ENCODE results near the gene PSMD13.
A peak's percentile ranks its signal among the peaks of the same experiment; 100 is the strongest.

Gene PSMD13

DNA sequence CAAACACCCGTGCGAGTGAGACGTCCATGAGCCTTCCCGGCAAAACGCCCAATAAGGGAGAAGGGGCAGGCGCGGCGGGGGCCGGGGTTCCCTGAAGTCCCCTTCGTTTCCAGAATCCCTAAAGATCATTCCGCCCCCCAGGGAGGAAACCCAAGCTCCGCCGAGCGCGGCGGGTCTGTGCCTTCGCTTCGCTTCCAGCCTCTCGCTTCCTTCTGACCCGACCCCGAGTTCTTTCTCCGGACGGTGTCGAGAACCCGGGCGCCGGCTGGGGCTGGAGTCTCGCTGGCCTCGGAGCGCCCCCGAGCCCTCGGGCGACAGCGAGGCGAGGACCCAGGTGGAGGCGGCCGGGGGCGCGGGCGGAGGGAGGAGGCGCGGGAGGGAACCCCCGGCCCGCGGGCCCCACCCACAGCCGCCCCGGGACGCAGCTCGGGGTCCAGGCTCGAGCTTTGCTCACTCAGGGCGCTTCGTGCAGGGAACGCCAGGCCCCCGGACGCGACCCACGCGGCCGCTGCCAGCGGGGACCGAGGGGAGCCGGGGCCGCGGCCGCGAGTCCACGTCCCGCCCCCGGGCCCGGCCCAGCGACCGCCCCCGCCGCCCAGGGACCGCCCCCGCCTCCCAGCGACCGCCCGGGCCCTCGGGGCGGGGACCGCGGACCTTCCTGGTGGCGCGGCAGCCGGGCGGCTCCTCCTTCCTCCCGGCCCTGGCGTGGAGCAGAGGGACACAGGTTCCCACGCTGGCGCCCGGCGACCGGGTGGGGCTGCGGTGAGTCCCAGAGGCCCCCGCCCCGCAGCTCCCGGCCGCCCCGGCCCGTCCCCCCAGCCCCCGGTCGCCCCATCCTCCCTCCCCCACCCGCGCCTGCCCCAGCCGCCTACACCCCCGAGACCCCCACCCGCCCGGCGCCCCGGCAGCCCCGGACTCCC lies 52.0 kb downstream of the PSMD13 start, which contains the start of gene PGGHG:
TSS of gene PGGHG (plus strand) at position 649 of the 920 bp plus-strand sequence. CDS start 691 bp downstream, outside the sequence.
- TF ChIP-seq, protein P1, sequence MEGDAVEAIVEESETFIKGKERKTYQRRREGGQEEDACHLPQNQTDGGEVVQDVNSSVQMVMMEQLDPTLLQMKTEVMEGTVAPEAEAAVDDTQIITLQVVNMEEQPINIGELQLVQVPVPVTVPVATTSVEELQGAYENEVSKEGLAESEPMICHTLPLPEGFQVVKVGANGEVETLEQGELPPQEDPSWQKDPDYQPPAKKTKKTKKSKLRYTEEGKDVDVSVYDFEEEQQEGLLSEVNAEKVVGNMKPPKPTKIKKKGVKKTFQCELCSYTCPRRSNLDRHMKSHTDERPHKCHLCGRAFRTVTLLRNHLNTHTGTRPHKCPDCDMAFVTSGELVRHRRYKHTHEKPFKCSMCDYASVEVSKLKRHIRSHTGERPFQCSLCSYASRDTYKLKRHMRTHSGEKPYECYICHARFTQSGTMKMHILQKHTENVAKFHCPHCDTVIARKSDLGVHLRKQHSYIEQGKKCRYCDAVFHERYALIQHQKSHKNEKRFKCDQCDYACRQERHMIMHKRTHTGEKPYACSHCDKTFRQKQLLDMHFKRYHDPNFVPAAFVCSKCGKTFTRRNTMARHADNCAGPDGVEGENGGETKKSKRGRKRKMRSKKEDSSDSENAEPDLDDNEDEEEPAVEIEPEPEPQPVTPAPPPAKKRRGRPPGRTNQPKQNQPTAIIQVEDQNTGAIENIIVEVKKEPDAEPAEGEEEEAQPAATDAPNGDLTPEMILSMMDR (IDR thresholded peaks at IDR 0.05): peak; percentile 38
- Histone ChIP-seq H3K4me3 (ENCODE audit: low read depth in 1 of 2, low read length in 1 of 2) (peak within 1 kb of the TSS; percentile 87 to 98), H3K9me3 (no peaks in the 10 kb centered on the region), H3K27ac (peak within 1 kb of the TSS; percentile 86), H3K36me3 (peaks cover 48% of the 10 kb centered on the region), H3K27me3 (peaks cover 67% of the 10 kb centered on the region), H3K4me1 (ENCODE audit: control insufficient read depth in 1 of 2, insufficient read depth in 1 of 2, low read depth in 1 of 2, low read length in 1 of 2) (peaks cover 27 to 37% of the 10 kb centered on the region in 2 experiments)

DNA sequence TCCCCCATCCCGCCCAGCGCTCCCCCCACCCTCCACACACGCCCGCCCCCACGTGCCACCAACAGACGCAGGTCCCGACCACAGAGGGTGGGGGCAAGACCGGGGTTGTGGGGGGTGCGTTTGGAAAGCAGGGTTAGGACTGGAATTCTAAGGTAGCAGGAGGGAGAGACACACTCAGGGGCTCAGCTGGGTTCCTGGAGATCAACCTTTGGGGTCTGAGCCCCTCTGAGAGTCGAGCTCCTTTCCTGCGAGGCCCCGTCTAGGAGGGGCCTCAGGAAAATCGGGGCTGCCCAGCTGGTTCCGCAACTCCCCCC lies 52.6 kb downstream of the PSMD13 start:
- no peaks in the 10 kb centered on the region for H3K9me3 ChIP-seq
- peaks cover 21 to 34% of the 10 kb centered on the region in 2 experiments for H3K4me1 ChIP-seq (ENCODE audit: control insufficient read depth in 1 of 2, insufficient read depth in 1 of 2, low read depth in 1 of 2, low read length in 1 of 2)
- TF ChIP-seq, protein P1 (IDR thresholded peaks at IDR 0.05): no peak
- peaks cover 48% of the 10 kb centered on the region for H3K36me3 ChIP-seq
- peak overlapping the region; percentile 71 to 87 for H3K4me3 ChIP-seq (ENCODE audit: low read depth in 1 of 2, low read length in 1 of 2)
- H3K27me3 ChIP-seq: peaks cover 61% of the 10 kb centered on the region
- H3K27ac ChIP-seq: peak overlapping the region; percentile 86

DNA sequence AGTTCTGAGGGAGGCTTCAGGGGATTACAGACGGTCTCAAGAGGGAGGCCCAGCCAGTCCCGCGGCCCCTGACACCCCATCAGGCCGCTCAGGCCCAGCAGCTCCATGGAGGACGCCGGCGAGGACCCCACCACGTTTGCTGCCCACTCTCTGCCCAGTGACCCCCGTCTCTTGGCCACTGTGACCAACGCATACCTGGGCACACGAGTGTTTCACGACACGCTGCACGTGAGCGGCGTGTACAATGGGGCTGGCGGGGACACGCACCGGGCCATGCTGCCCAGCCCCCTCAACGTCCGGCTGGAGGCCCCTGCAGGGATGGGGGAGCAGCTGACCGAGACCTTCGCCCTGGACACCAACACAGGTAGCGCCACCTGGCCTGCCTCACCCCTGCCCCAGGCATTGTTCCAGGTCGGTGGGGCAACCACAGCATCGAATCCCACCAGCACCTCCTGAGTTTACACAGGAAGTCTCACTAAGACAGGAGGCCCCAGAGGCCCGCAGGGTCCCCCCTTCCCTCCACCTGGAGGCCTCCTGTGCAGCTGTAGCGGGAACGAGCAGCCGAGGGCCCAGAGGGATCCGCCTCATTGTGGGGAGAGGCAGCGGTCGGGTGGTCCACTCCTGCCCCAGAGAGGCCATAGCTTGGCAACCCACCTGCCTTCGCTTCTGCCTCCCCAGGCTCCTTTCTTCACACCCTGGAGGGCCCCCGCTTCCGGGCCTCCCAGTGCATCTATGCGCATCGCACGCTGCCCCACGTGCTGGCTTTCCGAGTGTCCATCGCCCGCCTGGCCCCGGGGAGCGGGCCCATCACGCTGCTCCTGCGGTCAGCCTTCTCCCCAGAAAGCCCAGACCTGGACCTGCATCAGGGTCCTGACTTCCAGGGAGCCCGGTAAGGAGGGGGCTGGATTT lies 53.2 kb downstream of the PSMD13 start:
- Histone ChIP-seq H3K9me3 (no peaks in the 10 kb centered on the region), H3K4me1 (ENCODE audit: control insufficient read depth in 1 of 2, insufficient read depth in 1 of 2, low read depth in 1 of 2, low read length in 1 of 2) (peaks cover 19 to 34% of the 10 kb centered on the region in 2 experiments), H3K27ac (peak overlapping the region; percentile 86), H3K4me3 (ENCODE audit: low read depth in 1 of 2, low read length in 1 of 2) (peak overlapping the region; percentile 71 to 87), H3K36me3 (peaks cover 48% of the 10 kb centered on the region), H3K27me3 (peaks cover 56% of the 10 kb centered on the region)
- TF ChIP-seq, protein P1 (IDR thresholded peaks at IDR 0.05): no peak

DNA sequence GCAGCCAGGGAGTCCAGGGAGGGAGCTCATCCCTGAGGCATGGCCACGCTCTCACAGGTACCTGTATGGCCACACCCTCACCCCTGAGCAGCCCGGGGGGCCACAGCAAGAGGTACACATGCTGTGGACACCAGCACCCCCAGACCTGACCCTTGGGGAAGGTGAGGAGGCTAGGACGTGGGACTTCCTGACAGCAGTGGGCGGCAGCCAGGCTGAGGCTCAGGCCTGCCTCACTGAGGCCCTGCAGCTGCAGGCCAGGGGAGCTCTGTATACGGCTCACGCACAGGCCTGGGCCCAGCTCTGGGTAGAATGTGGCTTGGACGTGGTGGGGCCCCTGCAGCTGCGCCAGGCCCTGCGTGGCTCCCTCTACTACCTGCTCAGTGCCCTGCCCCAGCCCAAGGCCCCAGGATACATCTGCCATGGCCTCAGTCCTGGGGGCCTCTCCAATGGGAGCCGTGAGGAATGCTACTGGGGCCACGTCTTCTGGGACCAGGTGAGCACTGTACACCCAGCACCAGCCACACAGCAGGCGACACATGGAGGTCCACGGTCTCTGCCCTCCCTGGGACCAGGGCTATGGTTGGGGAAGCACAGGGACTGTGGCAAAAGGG lies 54.0 kb downstream of the PSMD13 start:
- no peak overlapping the region for H3K27ac ChIP-seq

More for the DNA sequence above, 54.0 kb downstream of the PSMD13 start:
- peaks cover 49% of the 10 kb centered on the region for H3K27me3 ChIP-seq
- peaks cover 41% of the 10 kb centered on the region for H3K36me3 ChIP-seq
- H3K9me3 ChIP-seq: no peaks in the 10 kb centered on the region
- H3K4me3 ChIP-seq (ENCODE audit: low read depth in 1 of 2, low read length in 1 of 2): peak overlapping the region; percentile 71 to 87
- TF ChIP-seq, protein P1 (IDR thresholded peaks at IDR 0.05): no peak
- peaks cover 19 to 34% of the 10 kb centered on the region in 2 experiments for H3K4me1 ChIP-seq (ENCODE audit: control insufficient read depth in 1 of 2, insufficient read depth in 1 of 2, low read depth in 1 of 2, low read length in 1 of 2)
